WTC11 (cell line): ENCODE measurements around the gene CLDN20. TPM values are rescaled to one million over a fixed set of nuclear protein-coding genes. Genes with fewer than 3 reads are reported as not detected.

Experiments used
- ATAC-seq: fragments of 200-7000 bp; cut with Tn5 transposase; 2 replicates; pipeline ENCODE4 v1.10.0; 2021; ENCODE audit warnings: mild to moderate bottlenecking, moderate library complexity
- CTCF ChIA-PET: fragments of 300-600 bp; sonication (Branson Sonifier 250); formaldehyde crosslinking; loops from one replicate; lab custom pipeline; 2021; ENCODE audit warnings: antibody characterized with exemption; lab: Charles Lee
- POLR2A ChIA-PET: fragments of 350-600 bp; sonication (Branson Sonifier 250); formaldehyde crosslinking; loops from one replicate; lab custom pipeline; 2021; ENCODE audit warnings: antibody characterized with exemption; lab: Charles Lee
- DNase-seq: peaks from one replicate; pipeline ENCODE4 v3.0.0; 2021; ENCODE audit warnings: low spot score
- H3K27ac Mint-ChIP-seq: 2 replicates; pipeline ENCODE4 v1.8.0; 2021; ENCODE audit warnings: mixed read lengths
- H3K27me3 Mint-ChIP-seq: 2 replicates; pipeline ENCODE4 v1.8.0; 2021; ENCODE audit warnings: low read depth, mild to moderate bottlenecking, moderate library complexity, mixed read lengths
- H3K36me3 Mint-ChIP-seq: 2 replicates; pipeline ENCODE4 v1.8.0; 2021; ENCODE audit warnings: mixed read lengths
- H3K4me1 Mint-ChIP-seq: 2 replicates; pipeline ENCODE4 v1.8.0; 2022; ENCODE audit warnings: mixed read lengths
- H3K4me3 Mint-ChIP-seq: 2 replicates; pipeline ENCODE4 v1.8.0; 2021; ENCODE audit warnings: mild to moderate bottlenecking, moderate library complexity, mixed read lengths
- H3K9me3 Mint-ChIP-seq: 2 replicates; pipeline ENCODE4 v1.8.0; 2021; ENCODE audit warnings: mixed read lengths
- AFF4 ChIP-seq: sonication (generic); formaldehyde crosslinking; IDR thresholded peaks from 2 replicates; pipeline ENCODE4 v1.8.1; 2023; ENCODE audit warnings: mild to moderate bottlenecking, missing genetic modification reagents, borderline replicate concordance
- ATF3 ChIP-seq: sonication (generic); formaldehyde crosslinking; conservative IDR thresholded peaks from 2 replicates; pipeline ENCODE4 v1.8.1; 2022; ENCODE audit warnings: mild to moderate bottlenecking, missing genetic modification reagents
- CDX4 ChIP-seq: fragments of 250-450 bp; sonication (Bioruptor Pico); IDR thresholded peaks from 2 replicates; pipeline ENCODE4 v1.9.0; 2021; ENCODE audit warnings: moderate library complexity, mild to moderate bottlenecking, inconsistent platforms, borderline replicate concordance
- CTCF ChIP-seq: fragments of 200-600 bp; IDR thresholded peaks from 2 replicates; pipeline ENCODE4 v1.8.0; 2022; ENCODE audit warnings: antibody characterized with exemption
- EMX1 ChIP-seq: fragments of 250-450 bp; sonication (Bioruptor Pico); IDR thresholded peaks from 2 replicates; pipeline ENCODE4 v1.8.0; 2021; ENCODE audit warnings: mild to moderate bottlenecking
- ESRRA ChIP-seq: sonication (generic); formaldehyde crosslinking; IDR thresholded peaks from 2 replicates; pipeline ENCODE4 v1.8.1; 2022; ENCODE audit warnings: mild to moderate bottlenecking, missing genetic modification reagents, borderline replicate concordance
- GRHL2 ChIP-seq: fragments of 250-450 bp; sonication (Bioruptor Pico); IDR thresholded peaks from 2 replicates; pipeline ENCODE4 v1.8.0; 2022; ENCODE audit warnings: mild to moderate bottlenecking, moderate library complexity; ENCODE audit not compliant: insufficient replicate concordance, severe bottlenecking
- JAZF1 ChIP-seq: fragments of 250-450 bp; sonication (Bioruptor Pico); IDR thresholded peaks from 2 replicates; pipeline ENCODE4 v1.9.0; 2021; ENCODE audit warnings: moderate library complexity, mild to moderate bottlenecking, inconsistent platforms
- MYBL2 ChIP-seq: sonication (generic); formaldehyde crosslinking; IDR thresholded peaks from 2 replicates; pipeline ENCODE4 v1.8.1; 2023; ENCODE audit warnings: mild to moderate bottlenecking, moderate library complexity, missing genetic modification reagents
- NR2C2 ChIP-seq: sonication (generic); formaldehyde crosslinking; IDR thresholded peaks from 2 replicates; pipeline ENCODE4 v1.8.0; 2022; ENCODE audit warnings: mild to moderate bottlenecking, missing genetic modification reagents
- PRRX2 ChIP-seq: fragments of 250-450 bp; sonication (Bioruptor Pico); IDR thresholded peaks from 2 replicates; pipeline ENCODE4 v1.8.0; 2021; ENCODE audit warnings: mild to moderate bottlenecking
- RELA ChIP-seq: sonication (generic); formaldehyde crosslinking; IDR thresholded peaks from 2 replicates; pipeline ENCODE4 v1.8.1; 2022; ENCODE audit warnings: missing genetic modification reagents, mild to moderate bottlenecking, borderline replicate concordance
- SMAD3 ChIP-seq: sonication (generic); formaldehyde crosslinking; IDR thresholded peaks from 2 replicates; pipeline ENCODE4 v1.8.0; 2022; ENCODE audit warnings: missing genetic modification reagents, mild to moderate bottlenecking, borderline replicate concordance
- SOX15 ChIP-seq: fragments of 250-450 bp; sonication (Bioruptor Pico); IDR thresholded peaks from 2 replicates; pipeline ENCODE4 v1.9.0; 2021; ENCODE audit warnings: mild to moderate bottlenecking
- STAT6 ChIP-seq: sonication (generic); formaldehyde crosslinking; conservative IDR thresholded peaks from 2 replicates; pipeline ENCODE4 v1.8.1; 2023; ENCODE audit warnings: mild to moderate bottlenecking, low read depth, missing genetic modification reagents, moderate library complexity
- USF2 ChIP-seq: sonication (generic); formaldehyde crosslinking; IDR thresholded peaks from 2 replicates; pipeline ENCODE4 v1.8.1; 2023; ENCODE audit warnings: mild to moderate bottlenecking, missing genetic modification reagents, moderate library complexity
- ZNF121 ChIP-seq: sonication (generic); formaldehyde crosslinking; IDR thresholded peaks from 2 replicates; pipeline ENCODE4 v1.8.0; 2023; ENCODE audit warnings: missing genetic modification reagents
- ZNF232 ChIP-seq: sonication (generic); formaldehyde crosslinking; IDR thresholded peaks from 2 replicates; pipeline ENCODE4 v1.8.0; 2022; ENCODE audit warnings: mild to moderate bottlenecking, missing genetic modification reagents
- ZNF281 ChIP-seq: sonication (generic); formaldehyde crosslinking; IDR thresholded peaks from 2 replicates; pipeline ENCODE4 v1.8.0; 2023; ENCODE audit warnings: mild to moderate bottlenecking, missing genetic modification reagents
- total RNA-seq: library from RNA; stranded (reverse); gene quantifications from 3 replicates; pipeline ENCODE4 v1.2.3, GENCODE V29; 2021
- TF ChIP-seq, protein P1 (sequence below): sonication (generic); formaldehyde crosslinking; IDR thresholded peaks from 2 replicates; pipeline ENCODE4 v1.8.1; 2023; ENCODE audit warnings: mild to moderate bottlenecking, moderate library complexity, missing genetic modification reagents

CLDN20 gene
- total RNA-seq, 1 experiment from 2014 or later, result not detected

DNA sequence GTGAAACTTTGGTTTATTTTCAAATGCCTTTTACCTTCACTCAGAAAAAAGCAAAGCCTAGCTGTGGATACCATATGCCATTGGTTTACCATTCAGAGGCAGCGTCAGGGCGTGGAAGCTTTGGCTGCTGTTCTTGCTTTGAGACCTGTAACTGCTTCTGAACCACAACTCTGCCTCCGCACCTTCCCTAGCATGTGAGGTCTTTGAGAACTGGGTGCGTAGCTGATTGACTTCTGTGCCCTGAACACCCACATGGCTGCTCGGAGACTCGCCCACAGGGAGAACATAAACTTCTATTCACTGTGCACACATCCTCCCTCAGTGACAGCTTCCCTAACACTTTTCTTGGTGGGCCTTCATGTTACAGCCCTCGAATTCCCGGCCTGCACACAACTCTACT lies 11.2 kb upstream of the CLDN20 start (continued):
- TF ChIP-seq USF2 (CRISPR knock-in tag), result no peak
- no peak for TF ChIP-seq CTCF
- no peak for TF ChIP-seq ZNF121
- TF ChIP-seq GRHL2 (CRISPR knock-in tag), result no peak
- TF ChIP-seq, all 79 proteins: peak for 0

GRCh38 chr6:155253337-155253736 lies 10.5 kb upstream of the CLDN20 start:
- no peak for TF ChIP-seq ESRRA (CRISPR knock-in tag)
- no peak for TF ChIP-seq ZNF232 (CRISPR knock-in tag)
- no peak for TF ChIP-seq EMX1 (CRISPR knock-in tag)
- no peak for TF ChIP-seq RELA (CRISPR knock-in tag)
- TF ChIP-seq, protein P1, sequence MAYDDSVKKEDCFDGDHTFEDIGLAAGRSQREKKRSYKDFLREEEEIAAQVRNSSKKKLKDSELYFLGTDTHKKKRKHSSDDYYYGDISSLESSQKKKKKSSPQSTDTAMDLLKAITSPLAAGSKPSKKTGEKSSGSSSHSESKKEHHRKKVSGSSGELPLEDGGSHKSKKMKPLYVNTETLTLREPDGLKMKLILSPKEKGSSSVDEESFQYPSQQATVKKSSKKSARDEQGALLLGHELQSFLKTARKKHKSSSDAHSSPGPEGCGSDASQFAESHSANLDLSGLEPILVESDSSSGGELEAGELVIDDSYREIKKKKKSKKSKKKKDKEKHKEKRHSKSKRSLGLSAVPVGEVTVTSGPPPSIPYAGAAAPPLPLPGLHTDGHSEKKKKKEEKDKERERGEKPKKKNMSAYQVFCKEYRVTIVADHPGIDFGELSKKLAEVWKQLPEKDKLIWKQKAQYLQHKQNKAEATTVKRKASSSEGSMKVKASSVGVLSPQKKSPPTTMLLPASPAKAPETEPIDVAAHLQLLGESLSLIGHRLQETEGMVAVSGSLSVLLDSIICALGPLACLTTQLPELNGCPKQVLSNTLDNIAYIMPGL, result no peak
- no peak for TF ChIP-seq ATF3
- Mint-ChIP-seq H3K27ac (peak overlapping the region; percentile 91), H3K9me3 (no peaks in the 10 kb centered on the region), H3K4me3 (no peak overlapping the region), H3K27me3 (no peaks in the 10 kb centered on the region), H3K36me3 (peaks cover 67% of the 10 kb centered on the region), H3K4me1 (peaks cover 18% of the 10 kb centered on the region)
- CTCF ChIA-PET, result no interaction called here
- POLR2A ChIA-PET, result no interaction called here
- peak; percentile 27 for ATAC-seq
- no peak for DNase-seq

GRCh38 chr6:155254139-155254538 lies 9.7 kb upstream of the CLDN20 start:
- peaks cover 67% of the 10 kb centered on the region for H3K36me3 Mint-ChIP-seq
- no peak overlapping the region for H3K27ac Mint-ChIP-seq
- H3K4me1 Mint-ChIP-seq, result peaks cover 18% of the 10 kb centered on the region
- ATAC-seq (no peak), DNase-seq (no peak)
- H3K4me3 Mint-ChIP-seq, result no peak overlapping the region
- no peaks in the 10 kb centered on the region for H3K9me3 Mint-ChIP-seq
- CTCF ChIA-PET, result no interaction called here
- no peaks in the 10 kb centered on the region for H3K27me3 Mint-ChIP-seq
- POLR2A ChIA-PET, result no interaction called here
- TF ChIP-seq PRRX2 (CRISPR knock-in tag) (no peak), SOX15 (no peak), NR2C2 (no peak), CDX4 (no peak), MYBL2 (CRISPR knock-in tag) (no peak), SMAD3 (CRISPR knock-in tag) (no peak), JAZF1 (CRISPR knock-in tag) (no peak), STAT6 (no peak), ZNF281 (no peak), AFF4 (no peak)
